Spleen (tissue), 11 donors: ENCODE data around the gene KCNC2. TPM values are rescaled to one million over a fixed set of nuclear protein-coding genes. Genes with fewer than 3 reads are reported as not detected.
A peak's percentile ranks its signal among the peaks of the same experiment; 100 is the strongest.

Experiments
- DNase-seq: peaks from one replicate; pipeline ENCODE4 v3.0.0-alpha.2; 2020
- H3K27ac ChIP-seq, 8 donors: fragments of 200-600 bp; sonication (generic) in 7 of 8; 1 replicate in 4 of 8; 2 replicates in 4 of 8; pipeline versions ENCODE4 v1.5.0 to v1.8.0; 2016 to 2021; ENCODE audit warnings: inconsistent platforms in 4 of 8, mild to moderate bottlenecking in 4 of 8, moderate library complexity in 1 of 8
- H3K27me3 ChIP-seq, 7 donors: fragments of 200-600 bp; sonication (generic) in 6 of 7; replicated peaks in 1 of 7; 1 replicate in 4 of 7; 2 replicates in 3 of 7; pipeline versions ENCODE4 v1.5.0 to v1.8.0; 2016 to 2021; ENCODE audit warnings: inconsistent platforms in 3 of 7, mild to moderate bottlenecking in 1 of 7
- H3K36me3 ChIP-seq, 6 donors: fragments of 200-600 bp; sonication (generic) in 5 of 6; 1 replicate in 4 of 6; 2 replicates in 2 of 6; pipeline versions ENCODE4 v1.5.0 to v1.8.0; 2016 to 2021; ENCODE audit warnings: inconsistent platforms in 2 of 6
- H3K4me1 ChIP-seq, 6 donors: fragments of 200-600 bp; sonication (generic) in 5 of 6; 1 replicate in 3 of 6; 2 replicates in 3 of 6; pipeline versions ENCODE4 v1.5.0 to v1.8.0; 2016 to 2021; ENCODE audit warnings: inconsistent platforms in 3 of 6
- H3K4me3 ChIP-seq, 8 donors: fragments of 200-600 bp; sonication (generic) in 7 of 8; 1 replicate in 4 of 8; 2 replicates in 4 of 8; pipeline versions ENCODE4 v1.5.0 to v1.8.0; 2016 to 2021; ENCODE audit warnings: inconsistent platforms in 4 of 8, mild to moderate bottlenecking in 4 of 8, moderate library complexity in 2 of 8
- H3K9me3 ChIP-seq, 8 donors: fragments of 200-600 bp; sonication (generic) in 7 of 8; 1 replicate in 4 of 8; 2 replicates in 4 of 8; pipeline versions ENCODE4 v1.5.0 to v1.8.0; 2016 to 2021; ENCODE audit warnings: inconsistent platforms in 4 of 8
- POLR2A ChIP-seq, 3 donors: fragments of 450-650 bp; IDR thresholded peaks; one replicate each; pipeline ENCODE4 v1.5.1; 2017; ENCODE audit warnings: antibody characterized with exemption in 3 of 3, mild to moderate bottlenecking in 1 of 3
- POLR2AphosphoS5 ChIP-seq, 3 donors: sonication (generic); formaldehyde crosslinking; IDR thresholded peaks; one replicate each; pipeline ENCODE4 v1.5.1; 2017; ENCODE audit warnings: antibody characterized with exemption in 3 of 3
- WGBS, 5 donors: extraction: QIAGEN DNeasy Blood & Tissue Kit in 3 of 5; methylation state at CpG; one replicate each; pipeline versions ENCODE4 v1.1.5 to v1.1.7; 2013 to 2018; 5-methylcytosine and 5-hydroxymethylcytosine counted together
- intact Hi-C: fragments of 100-400 bp; cut with DNase I; formaldehyde crosslinking; loops from one replicate; pipeline ENCODE4 v1.15.0; 2023; ENCODE audit warnings: low total_unique reads
- polyA plus RNA-seq, 3 donors: library from polyadenylated mRNA; stranded (reverse); fragments of 200-250 nt; gene quantifications; one replicate each; pipeline ENCODE4 v1.2.1, GENCODE V29; 2013
- total RNA-seq, 7 donors: library from RNA; depleted of rRNA in 3 of 7; stranded (reverse); fragments of >200 nt in 3 of 7; fragmentation: NEBNext Ultra II Directional in 4 of 7; extraction: Animal tissue kit (Norgen Biotek cat#: 25700) in 4 of 7; gene quantifications; one replicate each; pipeline versions ENCODE4 v1.1.0 to v1.2.1, GENCODE V29; 2016 to 2021
- TF ChIP-seq, protein P1 (sequence below), 11 experiments: fragments of 200-600 bp in 7 of 11; fragments of 450-650 bp in 4 of 11; sonication (generic) in 4 of 11; IDR thresholded peaks in 8 of 11; conservative IDR thresholded peaks in 3 of 11; 1 replicate in 7 of 11; 2 replicates in 4 of 11; pipeline versions ENCODE4 v1.4.0 to v1.8.0; 2016 to 2021; ENCODE audit warnings: antibody characterized with exemption in 11 of 11, inconsistent platforms in 4 of 11, mild to moderate bottlenecking in 1 of 11
- donor health status: healthy with polysubstance abuse.
- donor health status: DM: no; HTN: no; CAD: no; lungs with moderate emphysema.
- donor health status: DM: no; HTN: no; CAD: no.
- donor health status: Bipolar disorder and iron deficiency.
- donor health status: healthy.
- donor health status: DM: no; HTN: no; CAD: no.
- donor health status: DM: yes; HTN: yes; CAD: no.

KCNC2 gene
- total and polyA plus RNA-seq, 10 donors, result not detected

DNA sequence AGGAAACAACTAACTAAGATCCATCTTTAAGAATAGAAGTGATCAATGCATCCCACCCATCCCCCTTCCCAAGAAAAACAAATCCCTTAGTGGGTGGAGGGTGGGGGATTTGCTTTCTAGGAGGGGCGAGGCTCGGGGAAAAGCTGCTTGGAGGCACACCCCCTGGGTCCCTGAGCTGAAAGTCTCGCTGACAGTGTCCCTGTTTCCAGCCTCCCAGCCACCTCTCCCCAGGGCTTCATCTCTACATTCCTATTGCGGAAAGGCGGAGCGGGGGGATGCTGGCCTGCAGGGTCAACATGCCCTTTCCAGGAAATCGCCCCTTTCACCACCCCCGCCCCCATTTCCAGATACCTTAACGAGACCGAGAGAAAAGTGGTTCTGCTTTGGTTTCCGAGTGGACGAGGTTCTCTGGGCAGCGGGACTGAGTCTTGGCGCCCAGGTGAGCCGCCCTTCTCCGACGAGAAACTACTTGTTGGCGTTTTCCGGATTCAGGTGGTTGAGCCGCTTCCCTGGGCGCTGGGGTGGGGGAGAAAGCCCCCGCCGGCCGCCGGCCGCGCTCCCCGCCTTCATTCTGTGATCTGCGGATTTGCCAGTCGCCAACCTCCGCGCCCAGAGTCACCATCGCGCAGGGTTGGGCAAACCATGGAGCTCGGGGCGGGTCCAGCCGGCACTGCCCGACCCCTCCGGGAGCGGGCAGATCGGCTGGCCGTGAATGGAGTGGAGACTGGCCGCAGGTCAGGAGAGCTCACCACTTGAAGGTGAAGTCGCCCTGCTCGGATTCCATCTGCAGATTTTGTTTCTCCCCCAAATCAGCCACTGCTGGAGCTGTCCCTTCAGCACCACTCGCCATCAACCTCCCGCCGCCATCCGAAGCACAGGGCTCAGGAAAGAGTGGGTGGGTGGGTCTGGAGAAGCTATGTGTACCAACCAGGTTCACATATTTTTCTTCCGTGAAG is 505 bp downstream of the KCNC2 start:
- Histone ChIP-seq H3K4me1 (peaks cover 0 to 7% (median 2%) of the 10 kb centered on the region in 6 donors), H3K4me3 (peak overlapping the region in 1 of 8 donors; percentile 21), H3K27me3 (peaks cover 3 to 56% (median 41%) of the 10 kb centered on the region in 7 donors), H3K27ac (no peak overlapping the region), H3K36me3 (no peaks in the 10 kb centered on the region), H3K9me3 (peaks cover 0 to 8% (median 0%) of the 10 kb centered on the region in 8 donors)
- TF ChIP-seq POLR2AphosphoS5 (IDR thresholded peaks at IDR 0.05), result no peak
- no peak for TF ChIP-seq POLR2A (IDR thresholded peaks at IDR 0.05)
- TF ChIP-seq, protein P1, sequence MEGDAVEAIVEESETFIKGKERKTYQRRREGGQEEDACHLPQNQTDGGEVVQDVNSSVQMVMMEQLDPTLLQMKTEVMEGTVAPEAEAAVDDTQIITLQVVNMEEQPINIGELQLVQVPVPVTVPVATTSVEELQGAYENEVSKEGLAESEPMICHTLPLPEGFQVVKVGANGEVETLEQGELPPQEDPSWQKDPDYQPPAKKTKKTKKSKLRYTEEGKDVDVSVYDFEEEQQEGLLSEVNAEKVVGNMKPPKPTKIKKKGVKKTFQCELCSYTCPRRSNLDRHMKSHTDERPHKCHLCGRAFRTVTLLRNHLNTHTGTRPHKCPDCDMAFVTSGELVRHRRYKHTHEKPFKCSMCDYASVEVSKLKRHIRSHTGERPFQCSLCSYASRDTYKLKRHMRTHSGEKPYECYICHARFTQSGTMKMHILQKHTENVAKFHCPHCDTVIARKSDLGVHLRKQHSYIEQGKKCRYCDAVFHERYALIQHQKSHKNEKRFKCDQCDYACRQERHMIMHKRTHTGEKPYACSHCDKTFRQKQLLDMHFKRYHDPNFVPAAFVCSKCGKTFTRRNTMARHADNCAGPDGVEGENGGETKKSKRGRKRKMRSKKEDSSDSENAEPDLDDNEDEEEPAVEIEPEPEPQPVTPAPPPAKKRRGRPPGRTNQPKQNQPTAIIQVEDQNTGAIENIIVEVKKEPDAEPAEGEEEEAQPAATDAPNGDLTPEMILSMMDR (IDR thresholded peaks at IDR 0.05 in 8 of 11, conservative IDR thresholded peaks at IDR 0.05 in 3 of 11), result no peak
- WGBS, 5 donors, result 6 to 10% (median 7%) methylated on average over 35 to 50 of the region's 50 CpGs
- DNase-seq, result peak; percentile 62
- intact Hi-C loops, result no loop called here

GRCh38 chr12:75207338-75208083 is 2.1 kb downstream of the KCNC2 start:
- 7 to 18% (median 13%) methylated on average over 37 to 78 of the region's 78 CpGs for WGBS, 5 donors
- peak; percentile 72 for DNase-seq
- peaks cover 3 to 56% (median 41%) of the 10 kb centered on the region in 7 donors for H3K27me3 ChIP-seq
- H3K4me1 ChIP-seq, result peaks cover 0 to 7% (median 2%) of the 10 kb centered on the region in 6 donors
- H3K27ac ChIP-seq, result no peak overlapping the region
- TF ChIP-seq POLR2A (IDR thresholded peaks at IDR 0.05), result no peak
- intact Hi-C loops, result no loop called here
- H3K4me3 ChIP-seq, result peak overlapping the region in 2 of 8 donors; percentile 2 to 19
- H3K36me3 ChIP-seq, result no peaks in the 10 kb centered on the region
- H3K9me3 ChIP-seq, result peaks cover 0 to 8% (median 0%) of the 10 kb centered on the region in 8 donors

GRCh38 chr12:75205558-75205957 is 4.1 kb downstream of the KCNC2 start:
- H3K4me1 ChIP-seq, result peaks cover 0 to 7% (median 2%) of the 10 kb centered on the region in 6 donors
- peaks cover 0 to 8% (median 0%) of the 10 kb centered on the region in 8 donors for H3K9me3 ChIP-seq
- no peaks in the 10 kb centered on the region for H3K36me3 ChIP-seq
- no peak overlapping the region for H3K27ac ChIP-seq
- 53 to 69% (median 63%) methylated on average over 1 of the region's 1 CpG for WGBS, 5 donors
- DNase-seq, result no peak
- intact Hi-C loops, result no loop called here
- no peak overlapping the region for H3K4me3 ChIP-seq
- TF ChIP-seq POLR2A (IDR thresholded peaks at IDR 0.05) (no peak), POLR2AphosphoS5 (IDR thresholded peaks at IDR 0.05) (no peak)
- H3K27me3 ChIP-seq, result peaks cover 3 to 50% (median 41%) of the 10 kb centered on the region in 7 donors

- no peak for DNase-seq
- Histone ChIP-seq H3K27ac (no peak overlapping the region), H3K4me3 (no peak overlapping the region), H3K36me3 (no peaks in the 10 kb centered on the region), H3K4me1 (no peaks in the 10 kb centered on the region), H3K27me3 (no peaks in the 10 kb centered on the region), H3K9me3 (no peaks in the 10 kb centered on the region)
- intact Hi-C loops, result no loop called here
- no peak for TF ChIP-seq POLR2AphosphoS5 (IDR thresholded peaks at IDR 0.05)
- TF ChIP-seq, protein P1 (IDR thresholded peaks at IDR 0.05 in 8 of 11, conservative IDR thresholded peaks at IDR 0.05 in 3 of 11), result no peak
- TF ChIP-seq POLR2A (IDR thresholded peaks at IDR 0.05), result no peak
Observed at GRCh38 chr12:75196865-75197264, 12.8 kb downstream of the KCNC2 start.
